DOHH2 (cell line): ENCODE measurements around the gene CLEC1B.

Experiments
- EZH2phosphoT487 ChIP-seq: fragments of 200-600 bp; sonication (generic); IDR thresholded peaks from 2 replicates; pipeline ENCODE4 v1.6.1; 2017; ENCODE audit warnings: borderline replicate concordance, mild to moderate bottlenecking, antibody characterized with exemption, low read length, moderate library complexity, mixed read lengths
- TF ChIP-seq, protein P1 (sequence below): fragments of 200-600 bp; sonication (generic); IDR thresholded peaks from one replicate; pipeline ENCODE4 v1.5.1; 2014; ENCODE audit warnings: antibody characterized with exemption, mild to moderate bottlenecking, low read depth, low read length; ENCODE audit not compliant: poor library complexity, severe bottlenecking

DNA sequence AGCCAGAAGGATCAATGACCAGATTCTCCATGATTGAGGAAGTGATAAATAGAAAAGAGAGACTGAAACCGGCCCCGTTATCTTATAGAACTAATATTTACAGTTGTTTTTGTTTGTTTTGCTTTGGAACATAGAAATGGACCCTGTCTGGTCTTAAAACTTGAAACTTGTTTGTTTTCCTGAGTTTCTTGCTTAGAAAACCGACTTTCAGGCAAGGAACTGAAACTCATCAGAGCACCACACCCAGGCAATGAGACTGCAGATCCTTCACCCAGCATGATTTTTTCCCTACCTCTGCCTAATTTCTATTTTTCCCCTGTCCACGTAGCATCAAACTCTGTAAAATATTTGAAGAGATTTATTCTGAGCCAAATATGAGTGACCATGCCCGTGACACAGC is 38.3 kb downstream of the CLEC1B start:
- no peak for TF ChIP-seq EZH2phosphoT487
- TF ChIP-seq, protein P1, sequence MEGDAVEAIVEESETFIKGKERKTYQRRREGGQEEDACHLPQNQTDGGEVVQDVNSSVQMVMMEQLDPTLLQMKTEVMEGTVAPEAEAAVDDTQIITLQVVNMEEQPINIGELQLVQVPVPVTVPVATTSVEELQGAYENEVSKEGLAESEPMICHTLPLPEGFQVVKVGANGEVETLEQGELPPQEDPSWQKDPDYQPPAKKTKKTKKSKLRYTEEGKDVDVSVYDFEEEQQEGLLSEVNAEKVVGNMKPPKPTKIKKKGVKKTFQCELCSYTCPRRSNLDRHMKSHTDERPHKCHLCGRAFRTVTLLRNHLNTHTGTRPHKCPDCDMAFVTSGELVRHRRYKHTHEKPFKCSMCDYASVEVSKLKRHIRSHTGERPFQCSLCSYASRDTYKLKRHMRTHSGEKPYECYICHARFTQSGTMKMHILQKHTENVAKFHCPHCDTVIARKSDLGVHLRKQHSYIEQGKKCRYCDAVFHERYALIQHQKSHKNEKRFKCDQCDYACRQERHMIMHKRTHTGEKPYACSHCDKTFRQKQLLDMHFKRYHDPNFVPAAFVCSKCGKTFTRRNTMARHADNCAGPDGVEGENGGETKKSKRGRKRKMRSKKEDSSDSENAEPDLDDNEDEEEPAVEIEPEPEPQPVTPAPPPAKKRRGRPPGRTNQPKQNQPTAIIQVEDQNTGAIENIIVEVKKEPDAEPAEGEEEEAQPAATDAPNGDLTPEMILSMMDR = no peak
